GM12864 (cell line): ENCODE results near the gene PRPF19.

Source experiments
- DNase-seq: peaks from one replicate; pipeline ENCODE4 v3.0.0-alpha.2; 2011; ENCODE audit warnings: low read depth
- H3K4me3 ChIP-seq: 2 replicates; pipeline ENCODE4 v1.5.1; 2011; ENCODE audit warnings: mild to moderate bottlenecking, low read depth, low read length, control low read depth
- CTCF ChIP-seq: IDR thresholded peaks from 2 replicates; pipeline ENCODE4 v1.5.1; 2011; ENCODE audit warnings: low read depth, mild to moderate bottlenecking, moderate library complexity, low read length, control low read depth, inconsistent platforms; ENCODE audit errors: missing control alignments

PRPF19 gene

GRCh38 chr11:60908803-60909202 lies 2.4 kb upstream of the PRPF19 start:
- no peak overlapping the region for H3K4me3 ChIP-seq
- TF ChIP-seq CTCF = no peak
- DNase-seq = no peak

- no peak for TF ChIP-seq CTCF
- DNase-seq = no peak
- H3K4me3 ChIP-seq = peak overlapping the region; percentile 87
Measured at GRCh38 chr11:60905551-60906113, 753 bp downstream of the PRPF19 start.

GRCh38 chr11:60905047-60905446 lies 1.3 kb downstream of the PRPF19 start:
- H3K4me3 ChIP-seq = peak overlapping the region; percentile 87
- TF ChIP-seq CTCF = no peak
- DNase-seq = no peak

- no peak for DNase-seq
- no peak for TF ChIP-seq CTCF
- H3K4me3 ChIP-seq = no peak overlapping the region
Measured at GRCh38 chr11:60902625-60903024, 3.8 kb downstream of the PRPF19 start.

DNA sequence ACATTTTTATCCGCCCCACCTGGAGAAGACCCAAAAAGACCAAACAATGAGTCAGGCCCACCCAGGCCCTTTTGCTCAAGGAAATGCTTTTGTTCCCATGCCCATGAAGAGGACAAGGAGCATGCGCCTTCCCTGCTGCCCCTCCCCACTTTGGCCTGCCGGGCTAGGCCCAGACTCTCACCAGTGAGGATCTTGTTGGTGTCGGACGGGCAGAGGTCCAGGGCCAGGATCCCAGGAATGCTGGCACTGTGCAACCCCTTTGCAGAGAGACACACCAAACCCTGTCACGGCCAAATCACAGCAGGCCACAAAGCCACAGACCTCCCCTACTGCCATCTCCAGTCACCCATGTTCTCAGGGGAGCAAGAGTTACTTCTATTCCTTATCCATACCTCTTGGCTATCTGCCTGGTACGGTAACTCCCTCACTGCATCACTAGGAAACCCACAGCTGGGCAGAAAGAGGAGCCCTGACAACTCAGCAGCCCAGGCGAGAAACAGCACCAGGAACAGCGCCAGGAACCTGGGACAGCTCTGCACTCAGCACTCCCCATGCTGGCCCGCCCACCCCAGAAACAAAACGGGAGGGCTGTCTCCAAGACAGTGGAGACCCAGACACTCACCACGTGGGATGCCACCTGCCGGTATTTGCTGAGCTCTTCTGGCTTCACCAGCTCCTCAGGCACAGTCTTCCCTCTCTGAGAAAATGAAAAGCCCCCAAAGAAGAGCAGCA lies 5.5 kb downstream of the PRPF19 start:
- no peak for DNase-seq
- TF ChIP-seq CTCF = no peak
- no peak overlapping the region for H3K4me3 ChIP-seq

- TF ChIP-seq CTCF = no peak
- no peak overlapping the region for H3K4me3 ChIP-seq
Measured at GRCh38 chr11:60899977-60900376, 6.4 kb downstream of the PRPF19 start.

More at GRCh38 chr11:60899977-60900376, 6.4 kb downstream of the PRPF19 start:
- DNase-seq = no peak
